IMR-90 (cell line): Measurements from ENCODE around the gene SCLY. TPM values are rescaled to one million over a fixed set of nuclear protein-coding genes. Genes with fewer than 3 reads are reported as not detected.

ENCODE experiments used
- ATAC-seq: fragments of 200-7000 bp; cut with Tn5 transposase; 2 replicates; pipeline ENCODE4 v1.9.1; 2020; ENCODE audit warnings: low read depth, mild to moderate bottlenecking, moderate library complexity
- BruUV-seq: library from RNA; stranded (reverse); fragments of 400-500 nt; replicated peaks from 2 replicates; lab custom pipeline; 2021; lab: Mats Ljungman, UMichigan
- CTCF ChIA-PET: fragments of 300-600 bp; formaldehyde crosslinking; extraction: SDS; loops from one replicate; lab custom pipeline; 2021; ENCODE audit warnings: antibody characterized with exemption; lab: Yijun Ruan, JAX
- POLR2A ChIA-PET: fragments of 300-600 bp; sonication (Branson Sonifier 250); formaldehyde crosslinking; loops from one replicate; lab custom pipeline; 2022; ENCODE audit warnings: antibody characterized with exemption; ENCODE audit not compliant: unreplicated experiment; lab: Charles Lee
- DNase-seq: peaks from one replicate; pipeline ENCODE4 v3.0.0; 2013
- H2AFZ ChIP-seq: replicated peaks from 2 replicates; pipeline ENCODE3; 2013; ENCODE audit warnings: low read length, mild to moderate bottlenecking; ENCODE audit not compliant: poor library complexity
- H2AK5ac ChIP-seq: 2 replicates; pipeline ENCODE4 v1.6.1; 2013; ENCODE audit warnings: low read depth, low read length, inconsistent platforms
- H2AK9ac ChIP-seq: replicated peaks from 2 replicates; pipeline ENCODE3; 2013; ENCODE audit warnings: mild to moderate bottlenecking, low read depth, low read length, moderate library complexity; ENCODE audit not compliant: poor library complexity
- H2BK120ac ChIP-seq: 2 replicates; pipeline ENCODE4 v1.6.1; 2013; ENCODE audit warnings: low read depth, low read length, inconsistent platforms
- H2BK15ac ChIP-seq: 3 replicates; pipeline ENCODE4 v1.6.1; 2013; ENCODE audit warnings: low read depth, low read length, inconsistent platforms
- H2BK20ac ChIP-seq: 2 replicates; pipeline ENCODE4 v1.6.1; 2013; ENCODE audit warnings: low read depth, mild to moderate bottlenecking, inconsistent platforms, low read length, moderate library complexity
- H2BK5ac ChIP-seq: 2 replicates; pipeline ENCODE4 v1.6.1; 2013; ENCODE audit warnings: mild to moderate bottlenecking, low read depth, low read length, inconsistent platforms; ENCODE audit not compliant: poor library complexity, severe bottlenecking
- H3K14ac ChIP-seq: replicated peaks from 2 replicates; pipeline ENCODE4 v1.6.1; 2013; ENCODE audit warnings: low read depth, low read length, inconsistent platforms
- H3K18ac ChIP-seq: 2 replicates; pipeline ENCODE4 v1.6.1; 2013; ENCODE audit warnings: low read depth, low read length, control low read depth
- H3K23ac ChIP-seq: 2 replicates; pipeline ENCODE4 v1.6.1; 2013; ENCODE audit warnings: low read depth, low read length, inconsistent platforms
- H3K27ac ChIP-seq: 2 replicates; pipeline ENCODE4 v1.5.1; 2013; ENCODE audit warnings: mild to moderate bottlenecking, control low read depth, low read length; ENCODE audit not compliant: insufficient read depth
- H3K27me3 ChIP-seq: 2 replicates; pipeline ENCODE4 v1.6.1; 2013; ENCODE audit warnings: low read length; ENCODE audit not compliant: control insufficient read depth, insufficient read depth
- H3K36me3 ChIP-seq: 2 replicates; pipeline ENCODE4 v1.6.1; 2013; ENCODE audit warnings: low read length, mixed read lengths; ENCODE audit not compliant: control insufficient read depth, insufficient read depth
- H3K4ac ChIP-seq: 2 replicates; pipeline ENCODE4 v1.6.1; 2013; ENCODE audit warnings: low read depth, low read length, inconsistent platforms
- H3K4me1 ChIP-seq: 2 replicates; pipeline ENCODE4 v1.6.1; 2013; ENCODE audit warnings: low read length, mixed read lengths; ENCODE audit not compliant: control insufficient read depth, insufficient read depth
- H3K4me2 ChIP-seq: 2 replicates; pipeline ENCODE4 v1.6.1; 2013; ENCODE audit warnings: low read depth, mild to moderate bottlenecking, control low read depth, low read length, moderate library complexity
- H3K4me3 ChIP-seq: 2 replicates; pipeline ENCODE4 v1.5.1; 2013; ENCODE audit warnings: low read depth, mild to moderate bottlenecking, control low read depth, low read length, moderate library complexity; ENCODE audit not compliant: insufficient read depth
- H3K56ac ChIP-seq: 2 replicates; pipeline ENCODE4 v1.6.1; 2013; ENCODE audit warnings: low read length, inconsistent platforms; ENCODE audit not compliant: insufficient read depth; ENCODE audit errors: extremely low read depth
- H3K79me1 ChIP-seq, 2 experiments: 2 replicates each; pipeline ENCODE4 v1.6.1; 2013; ENCODE audit warnings: low read length in 2 of 2, inconsistent platforms in 1 of 2, low read depth in 1 of 2
- H3K9ac ChIP-seq: 2 replicates; pipeline ENCODE4 v1.6.1; 2013; ENCODE audit warnings: low read depth, low read length, control low read depth
- H3K9me1 ChIP-seq: 2 replicates; pipeline ENCODE4 v1.6.1; 2013; ENCODE audit warnings: low read length, inconsistent platforms; ENCODE audit not compliant: insufficient read depth
- H3K9me3 ChIP-seq: 2 replicates; pipeline ENCODE4 v1.6.1; 2013; ENCODE audit warnings: low read length; ENCODE audit not compliant: control insufficient read depth, insufficient read depth
- H4K20me1 ChIP-seq: 2 replicates; pipeline ENCODE4 v1.6.1; 2013; ENCODE audit warnings: low read length, inconsistent platforms; ENCODE audit not compliant: insufficient read depth
- H4K5ac ChIP-seq: 2 replicates; pipeline ENCODE4 v1.6.1; 2013; ENCODE audit warnings: mild to moderate bottlenecking, low read depth, low read length, control low read depth
- H4K8ac ChIP-seq, 2 experiments: 2 replicates each; pipeline ENCODE4 v1.6.1; 2013; ENCODE audit warnings: low read depth in 2 of 2, low read length in 2 of 2, control low read depth in 1 of 2, inconsistent platforms in 1 of 2
- H4K91ac ChIP-seq: 2 replicates; pipeline ENCODE4 v1.6.1; 2013; ENCODE audit warnings: low read depth, low read length, inconsistent platforms; ENCODE audit not compliant: insufficient read depth
- CHD1 ChIP-seq: IDR thresholded peaks from 2 replicates; pipeline ENCODE4 v1.6.1; 2012; ENCODE audit warnings: low read depth, low read length, improper control_type of control experiment
- FOS ChIP-seq: fragments of 150-350 bp; IDR thresholded peaks from 2 replicates; pipeline ENCODE4 v1.6.1; 2016; ENCODE audit warnings: low read depth, low read length
- MAFK ChIP-seq: IDR thresholded peaks from 2 replicates; pipeline ENCODE4 v1.6.1; 2012; ENCODE audit warnings: low read depth, low read length, improper control_type of control experiment
- WGBS, 2 experiments: methylation state at CpG; one replicate each; pipeline versions ENCODE4 v1.1.5 to v1.1.7; 2013; ENCODE audit warnings: missing lambda C conversion rate in 2 of 2; ENCODE audit not compliant: insufficient read length in 1 of 2; ENCODE audit errors: extremely low coverage in 2 of 2; 5-methylcytosine and 5-hydroxymethylcytosine counted together
- dilution Hi-C: fragments of 300-500 bp; cut with HindIII; formaldehyde crosslinking; loops from one replicate; pipeline ENCODE4 v1.14.3; 2018; ENCODE audit warnings: low sequenced_read_pairs; ENCODE audit not compliant: unreplicated experiment
- in situ Hi-C: fragments of 300-500 bp; cut with MboI; formaldehyde crosslinking; loops from 3 replicates; pipeline ENCODE4 v1.14.3; 2019; ENCODE audit warnings: low sequenced_read_pairs, inconsistent platforms, mixed read lengths
- intact Hi-C: fragments of 100-400 bp; cut with micrococcal nuclease; formaldehyde crosslinking; loops from 2 replicates; pipeline ENCODE4 v1.10.0; 2022
- polyA plus RNA-seq, 3 experiments: library from polyadenylated mRNA; depleted of rRNA; stranded (reverse); fragments of >200 nt; gene quantifications; 2 replicates each; pipeline ENCODE4 v1.2.3, GENCODE V29; 2012; ENCODE audit warnings: low replicate concordance in 1 of 3
- total RNA-seq: library from RNA; depleted of rRNA; stranded (reverse); fragments of >200 nt; gene quantifications from 2 replicates; pipeline ENCODE4 v1.2.3, GENCODE V29; 2012

SCLY gene
- total and polyA plus RNA-seq, 2 of the 4 experiments (the other 2 are of a cell fraction), result 8.6 to 10.5 TPM

DNA sequence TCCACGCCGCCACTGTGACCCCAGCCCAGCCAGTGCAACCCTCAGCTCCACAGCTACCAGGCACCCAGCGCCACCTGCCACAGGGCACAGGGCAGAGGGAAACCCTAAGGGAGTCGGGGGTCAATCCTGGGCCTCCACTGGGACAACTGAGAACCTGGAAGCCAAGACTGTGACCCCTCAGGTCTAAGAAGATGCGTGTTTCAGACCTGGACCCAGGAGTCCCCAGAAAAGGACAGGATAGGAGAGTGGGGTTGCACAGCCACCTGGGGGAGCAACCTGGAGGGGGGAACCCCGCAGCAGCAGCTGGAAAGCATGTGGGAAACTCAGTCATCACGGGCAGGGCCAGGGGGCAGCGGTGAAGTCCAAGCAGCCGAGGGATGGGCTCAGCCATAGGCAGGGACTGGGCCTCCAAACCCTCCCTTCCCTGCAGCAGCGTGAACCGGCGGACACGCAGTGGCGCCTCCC lies 43.5 kb downstream of the SCLY start:
- in situ Hi-C loops (no loop called here), intact Hi-C loops (no loop called here), dilution Hi-C loops (no loop called here)
- Histone ChIP-seq H4K8ac (no peak overlapping the region), H2AFZ (no peak overlapping the region), H2BK15ac (no peak overlapping the region), H2BK20ac (no peak overlapping the region), H3K4me3 (no peak overlapping the region), H4K91ac (no peak overlapping the region), H3K9ac (no peak overlapping the region), H2BK5ac (no peak overlapping the region), H3K36me3 (no peaks in the 10 kb centered on the region), H3K56ac (no peak overlapping the region), H3K27ac (no peak overlapping the region), H3K9me1 (no peaks in the 10 kb centered on the region), H2AK5ac (no peak overlapping the region), H3K9me3 (no peaks in the 10 kb centered on the region), H2AK9ac (no peak overlapping the region), H3K79me1 (no peaks in the 10 kb centered on the region), H3K14ac (no peak overlapping the region), H3K27me3 (no peaks in the 10 kb centered on the region; the same call in 1 of the 2 replicates), H4K5ac (no peak overlapping the region), H3K4me1 (no peaks in the 10 kb centered on the region), H2BK120ac (no peak overlapping the region), H4K20me1 (no peaks in the 10 kb centered on the region), H3K4ac (no peak overlapping the region), H3K18ac (no peak overlapping the region), H3K4me2 (no peak overlapping the region), H3K23ac (no peak overlapping the region)
- TF ChIP-seq CHD1 (no peak), FOS (no peak), MAFK (no peak)
- ChIA-PET CTCF (no interaction called here), POLR2A (no interaction called here)
- ATAC-seq (no peak), DNase-seq (no peak)
- no TSS peak for BruUV-seq
- 65% methylated on average over 5 of the region's 14 CpGs; no CpG with 5 or more reads in 1 of the 2 experiments for WGBS, 2 experiments
